Body of pancreas (tissue), 4 donors: ENCODE data around the gene SRGAP1. TPM values are rescaled to one million over a fixed set of nuclear protein-coding genes. Genes with fewer than 3 reads are reported as not detected.
A peak's percentile ranks its signal among the peaks of the same experiment; 100 is the strongest.

Source experiments
- ATAC-seq: fragments of 150-250 bp; one replicate; pipeline ENCODE4 v1.9.1; 2016
- DNase-seq, 4 donors: peaks; one replicate each; pipeline ENCODE4 v3.0.0-alpha.2; 2019
- H3K27ac ChIP-seq, 4 donors: fragments of 200-600 bp; sonication (generic); 1 replicate in 3 of 4; 2 replicates in 1 of 4; pipeline versions ENCODE4 v1.5.1 to v1.6.1; 2016 to 2019; ENCODE audit warnings: mild to moderate bottlenecking in 1 of 4, mixed read lengths in 1 of 4, moderate library complexity in 1 of 4
- H3K27me3 ChIP-seq, 2 donors: fragments of 200-600 bp; sonication (generic); one replicate each; pipeline ENCODE4 v1.6.0; 2016; ENCODE audit warnings: mild to moderate bottlenecking in 1 of 2
- H3K36me3 ChIP-seq, 2 donors: fragments of 200-600 bp; sonication (generic); replicated peaks in 1 of 2; 2 replicates each; pipeline ENCODE4 v1.5.1; 2016; ENCODE audit warnings: low read depth in 2 of 2; ENCODE audit not compliant: insufficient read depth in 1 of 2
- H3K4me1 ChIP-seq: fragments of 200-600 bp; sonication (generic); one replicate; pipeline ENCODE4 v1.6.0; 2016
- H3K4me3 ChIP-seq, 2 donors: fragments of 200-600 bp; sonication (generic); 1 replicate in 1 of 2; 2 replicates in 1 of 2; pipeline ENCODE4 v1.5.1; 2016 to 2019
- H3K9me3 ChIP-seq, 3 donors: fragments of 200-600 bp; sonication (generic); 1 replicate in 2 of 3; 2 replicates in 1 of 3; pipeline ENCODE4 v1.5.1; 2016
- POLR2A ChIP-seq, 3 donors: fragments of 450-650 bp; IDR thresholded peaks; one replicate each; pipeline ENCODE4 v1.6.1; 2016; ENCODE audit warnings: antibody characterized with exemption in 3 of 3, mild to moderate bottlenecking in 2 of 3
- WGBS, 2 donors: methylation state at CpG; one replicate each; pipeline ENCODE4 v1.1.5; 2017; 5-methylcytosine and 5-hydroxymethylcytosine counted together
- intact Hi-C: fragments of 100-400 bp; cut with DNase I; formaldehyde crosslinking; loops from one replicate; pipeline ENCODE4 v1.15.1; 2023
- total RNA-seq, 2 donors: library from RNA; depleted of rRNA; stranded (reverse); fragments of >200 nt; gene quantifications; one replicate each; pipeline ENCODE4 v1.1.0, GENCODE V29; 2016
- TF ChIP-seq, protein P1 (sequence below), 7 experiments: fragments of 450-650 bp in 4 of 7; fragments of 200-600 bp in 3 of 7; sonication (generic) in 3 of 7; IDR thresholded peaks; one replicate each; pipeline ENCODE4 v1.5.1; 2016 to 2019; ENCODE audit warnings: antibody characterized with exemption in 7 of 7

Gene SRGAP1
- total RNA-seq, 2 donors from 2014 or later: 8.8 to 14.8 TPM

DNA sequence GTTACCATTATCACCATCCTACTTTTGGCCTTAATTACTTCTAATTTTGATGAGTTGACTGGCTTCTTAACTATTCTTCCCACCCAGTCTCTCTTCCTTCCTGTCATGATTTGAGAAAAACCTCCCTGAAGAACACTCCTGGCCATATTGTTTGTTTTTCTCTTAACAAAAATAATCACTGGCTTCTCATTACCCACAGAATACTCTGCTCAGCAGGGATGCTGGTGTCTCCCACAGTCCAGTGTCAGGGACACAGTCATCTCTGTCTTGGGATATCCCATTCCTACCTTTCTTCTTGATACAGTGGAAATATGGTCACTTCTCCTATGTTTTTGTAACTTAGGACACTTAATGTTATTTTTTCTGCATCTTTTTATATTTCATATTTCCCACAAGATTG is 103.7 kb downstream of the SRGAP1 start:
- Histone ChIP-seq H3K36me3 (no peaks in the 10 kb centered on the region), H3K4me1 (peaks cover 35% of the 10 kb centered on the region), H3K4me3 (no peak overlapping the region), H3K9me3 (no peaks in the 10 kb centered on the region), H3K27ac (no peak overlapping the region), H3K27me3 (no peaks in the 10 kb centered on the region)
- DNase-seq (no peak), ATAC-seq (no peak)
- TF ChIP-seq POLR2A (IDR thresholded peaks at IDR 0.05): no peak
- intact Hi-C loops: no loop called here

DNA sequence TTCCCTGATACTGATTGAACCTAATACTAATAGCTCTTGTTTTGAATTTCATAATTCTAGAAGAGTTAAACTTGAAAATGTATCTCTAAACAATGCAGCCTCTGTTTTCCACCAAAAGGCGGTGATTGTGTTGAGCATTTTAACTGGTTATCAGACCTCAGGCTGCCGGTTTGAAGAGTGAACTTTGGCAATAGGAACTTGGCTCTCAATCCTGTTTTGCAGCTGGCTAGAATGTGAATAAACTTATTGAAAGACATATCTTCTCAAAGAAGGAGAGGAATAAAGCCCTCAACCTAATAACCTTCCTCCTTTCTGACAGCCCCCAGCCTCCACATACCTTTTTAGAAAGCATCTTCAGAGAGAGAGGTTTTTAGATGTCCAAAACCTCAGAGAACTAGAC is 105.4 kb downstream of the SRGAP1 start:
- WGBS, 2 donors: 15 to 19% methylated on average over 2 of the region's 2 CpGs
- no peaks in the 10 kb centered on the region for H3K27me3 ChIP-seq
- H3K9me3 ChIP-seq: no peaks in the 10 kb centered on the region
- H3K4me3 ChIP-seq: no peak overlapping the region
- H3K36me3 ChIP-seq: no peaks in the 10 kb centered on the region
- H3K4me1 ChIP-seq: peaks cover 28% of the 10 kb centered on the region
- peak; percentile 75 for ATAC-seq
- no peak for TF ChIP-seq POLR2A (IDR thresholded peaks at IDR 0.05)
- TF ChIP-seq, protein P1, sequence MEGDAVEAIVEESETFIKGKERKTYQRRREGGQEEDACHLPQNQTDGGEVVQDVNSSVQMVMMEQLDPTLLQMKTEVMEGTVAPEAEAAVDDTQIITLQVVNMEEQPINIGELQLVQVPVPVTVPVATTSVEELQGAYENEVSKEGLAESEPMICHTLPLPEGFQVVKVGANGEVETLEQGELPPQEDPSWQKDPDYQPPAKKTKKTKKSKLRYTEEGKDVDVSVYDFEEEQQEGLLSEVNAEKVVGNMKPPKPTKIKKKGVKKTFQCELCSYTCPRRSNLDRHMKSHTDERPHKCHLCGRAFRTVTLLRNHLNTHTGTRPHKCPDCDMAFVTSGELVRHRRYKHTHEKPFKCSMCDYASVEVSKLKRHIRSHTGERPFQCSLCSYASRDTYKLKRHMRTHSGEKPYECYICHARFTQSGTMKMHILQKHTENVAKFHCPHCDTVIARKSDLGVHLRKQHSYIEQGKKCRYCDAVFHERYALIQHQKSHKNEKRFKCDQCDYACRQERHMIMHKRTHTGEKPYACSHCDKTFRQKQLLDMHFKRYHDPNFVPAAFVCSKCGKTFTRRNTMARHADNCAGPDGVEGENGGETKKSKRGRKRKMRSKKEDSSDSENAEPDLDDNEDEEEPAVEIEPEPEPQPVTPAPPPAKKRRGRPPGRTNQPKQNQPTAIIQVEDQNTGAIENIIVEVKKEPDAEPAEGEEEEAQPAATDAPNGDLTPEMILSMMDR (IDR thresholded peaks at IDR 0.05): no peak
- intact Hi-C loops: no loop called here
- DNase-seq: peak; percentile 32 to 59 (median 39)
- peak overlapping the region in 3 of 4 donors; percentile 50 to 70 (median 58) for H3K27ac ChIP-seq

DNA sequence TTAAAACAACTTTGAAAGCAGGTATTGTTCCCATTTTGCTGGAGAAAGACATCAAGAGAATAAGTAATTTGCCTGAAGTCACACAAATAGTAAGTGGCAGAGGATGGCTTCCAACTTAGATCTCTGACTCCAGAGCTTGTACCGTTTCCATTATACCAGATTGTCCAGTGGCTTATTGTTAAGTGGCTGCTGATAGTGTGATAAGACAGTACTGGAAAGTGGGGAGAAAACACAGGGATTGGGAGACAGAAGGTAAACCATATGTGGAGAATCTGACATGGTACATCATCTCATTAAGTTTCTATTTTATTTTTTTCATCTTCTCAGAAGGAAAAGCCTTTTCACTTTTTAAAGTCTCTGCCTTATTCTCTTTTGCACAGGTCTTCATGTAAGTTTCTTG is 108.5 kb downstream of the SRGAP1 start:
- DNase-seq: no peak
- H3K9me3 ChIP-seq: no peaks in the 10 kb centered on the region
- no peak overlapping the region for H3K27ac ChIP-seq
- TF ChIP-seq, protein P1 (IDR thresholded peaks at IDR 0.05): no peak
- no peak for TF ChIP-seq POLR2A (IDR thresholded peaks at IDR 0.05)
- no peak overlapping the region for H3K4me3 ChIP-seq
- no peak for ATAC-seq
- H3K4me1 ChIP-seq: peaks cover 51% of the 10 kb centered on the region
- WGBS, 2 donors: 47 to 52% methylated on average over 1 of the region's 1 CpG
- no peaks in the 10 kb centered on the region for H3K36me3 ChIP-seq
- no peaks in the 10 kb centered on the region for H3K27me3 ChIP-seq
- intact Hi-C loops: no loop called here

GRCh38 chr12:63955831-63956666 is 111.5 kb downstream of the SRGAP1 start:
- no peak for TF ChIP-seq POLR2A (IDR thresholded peaks at IDR 0.05)
- TF ChIP-seq, protein P1 (IDR thresholded peaks at IDR 0.05): no peak
- DNase-seq: peak; percentile 56 to 86 (median 64)
- 28 to 29% methylated on average over 9 of the region's 9 CpGs for WGBS, 2 donors
- H3K36me3 ChIP-seq: no peaks in the 10 kb centered on the region
- peak overlapping the region; percentile 53 to 78 (median 70) for H3K27ac ChIP-seq
- ATAC-seq: peak; percentile 99
- H3K27me3 ChIP-seq: no peaks in the 10 kb centered on the region
- H3K9me3 ChIP-seq: no peaks in the 10 kb centered on the region
- H3K4me1 ChIP-seq: peaks cover 35% of the 10 kb centered on the region
- intact Hi-C loops: no loop called here
- H3K4me3 ChIP-seq: no peak overlapping the region

DNA sequence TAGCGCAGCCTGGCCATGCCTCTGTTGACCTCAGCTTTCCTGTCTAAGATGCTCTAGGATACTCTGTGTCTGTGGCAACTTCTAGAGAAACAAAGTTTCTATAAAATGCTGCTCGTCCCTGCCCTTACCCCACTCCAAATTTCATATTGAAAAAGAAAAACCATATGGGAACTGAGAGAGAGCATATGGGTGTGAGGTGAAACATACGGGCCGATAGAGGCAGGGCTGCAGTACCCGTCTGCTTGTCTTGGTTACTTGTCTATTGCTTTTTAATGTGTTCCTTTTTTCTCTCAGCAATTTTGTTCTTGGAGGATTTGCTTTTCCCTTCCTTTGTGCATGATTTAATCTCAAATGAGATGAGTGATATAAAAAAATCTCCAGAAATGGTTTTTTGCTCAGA is 113.0 kb downstream of the SRGAP1 start:
- peaks cover 24% of the 10 kb centered on the region for H3K4me1 ChIP-seq
- ATAC-seq (no peak), DNase-seq (no peak)
- no peaks in the 10 kb centered on the region for H3K9me3 ChIP-seq
- no peak overlapping the region for H3K27ac ChIP-seq
- no peaks in the 10 kb centered on the region for H3K36me3 ChIP-seq
- no peak overlapping the region for H3K4me3 ChIP-seq
- no peaks in the 10 kb centered on the region for H3K27me3 ChIP-seq
- intact Hi-C loops: no loop called here
- 96 to 99% methylated on average over 5 of the region's 5 CpGs for WGBS, 2 donors
- TF ChIP-seq, protein P1 (IDR thresholded peaks at IDR 0.05): no peak
- TF ChIP-seq POLR2A (IDR thresholded peaks at IDR 0.05): no peak
